ENCODE results near the gene SELENOM.

Gene SELENOM

GRCh38 chr22:31104869-31105268 is 2.5 kb downstream of the SELENOM start:
- peaks cover 9 to 30% (median 22%) of the 10 kb centered on the region in 10 experiments for H3K4me1 ChIP-seq
- 0 out of 22 replicates have a peak, but pooled peaks cover 0 to 4% (median 0%) of the 10 kb centered on the region in 11 experiments for H3K27me3 ChIP-seq
- H3K4me3 ChIP-seq, result no peak overlapping the region
- TF ChIP-seq Cebpa-rat (IDR thresholded peaks at IDR 0.05), result no peak
- no peaks in the 10 kb centered on the region for H3K9me3 ChIP-seq (replicated peaks in 1 of 11)
- H3K4me2 ChIP-seq, result no peak overlapping the region
- H3K9ac ChIP-seq, result no peak overlapping the region
- peaks cover 0 to 15% (median 0%) of the 10 kb centered on the region in 11 experiments; a peak in 4 of 22 replicates for H4K20me1 ChIP-seq
- peaks cover 6 to 54% (median 21%) of the 10 kb centered on the region in 11 experiments; a peak in 18 of 22 replicates for H3K36me3 ChIP-seq
- no peak overlapping the region for H3K27ac ChIP-seq

GRCh38 chr22:31103899-31104694 is 3.3 kb downstream of the SELENOM start:
- H4K20me1 ChIP-seq, result peaks cover 0 to 15% (median 0%) of the 10 kb centered on the region in 11 experiments; a peak in 4 of 22 replicates
- H3K27ac ChIP-seq, result no peak overlapping the region
- H3K4me1 ChIP-seq, result peaks cover 9 to 26% (median 18%) of the 10 kb centered on the region in 10 experiments
- no peak overlapping the region for H3K4me2 ChIP-seq
- 0 out of 22 replicates have a peak, but pooled peaks cover 0 to 4% (median 0%) of the 10 kb centered on the region in 11 experiments for H3K27me3 ChIP-seq
- no peak for TF ChIP-seq Cebpa-rat (IDR thresholded peaks at IDR 0.05)
- H3K4me3 ChIP-seq, result no peak overlapping the region
- no peaks in the 10 kb centered on the region for H3K9me3 ChIP-seq (replicated peaks in 1 of 11)
- H3K9ac ChIP-seq, result no peak overlapping the region
- peaks cover 14 to 62% (median 29%) of the 10 kb centered on the region in 11 experiments; a peak in 20 of 22 replicates for H3K36me3 ChIP-seq

GRCh38 chr22:31103111-31103510 is 4.3 kb downstream of the SELENOM start:
- Histone ChIP-seq H3K9ac (no peak overlapping the region), H3K4me1 (peaks cover 2 to 21% (median 13%) of the 10 kb centered on the region in 10 experiments), H3K36me3 (peaks cover 16 to 72% (median 37%) of the 10 kb centered on the region in 11 experiments; a peak in 21 of 22 replicates), H3K27ac (no peak overlapping the region), H3K9me3 (replicated peaks in 1 of 11) (no peaks in the 10 kb centered on the region), H3K4me2 (no peak overlapping the region), H3K27me3 (0 out of 22 replicates have a peak, but pooled peaks cover 0 to 4% (median 0%) of the 10 kb centered on the region in 11 experiments), H3K4me3 (no peak overlapping the region), H4K20me1 (peaks cover 0 to 15% (median 0%) of the 10 kb centered on the region in 11 experiments; a peak in 4 of 22 replicates)
- no peak for TF ChIP-seq Cebpa-rat (IDR thresholded peaks at IDR 0.05)

GRCh38 chr22:31102441-31103081 is 4.8 kb downstream of the SELENOM start:
- Histone ChIP-seq H3K4me1 (peaks cover 0 to 17% (median 8%) of the 10 kb centered on the region in 10 experiments; a peak in 11 of 20 replicates), H3K27me3 (0 out of 22 replicates have a peak, but pooled peaks cover 0 to 4% (median 0%) of the 10 kb centered on the region in 11 experiments), H3K4me2 (no peak overlapping the region), H3K9me3 (replicated peaks in 1 of 11) (no peaks in the 10 kb centered on the region), H3K9ac (no peak overlapping the region), H3K4me3 (no peak overlapping the region), H3K27ac (no peak overlapping the region), H3K36me3 (peaks cover 16 to 77% (median 43%) of the 10 kb centered on the region in 11 experiments; a peak in 21 of 22 replicates), H4K20me1 (peaks cover 0 to 15% (median 0%) of the 10 kb centered on the region in 11 experiments; a peak in 4 of 22 replicates)
- no peak for TF ChIP-seq Cebpa-rat (IDR thresholded peaks at IDR 0.05)

GRCh38 chr22:31100762-31101525 is 6.4 kb downstream of the SELENOM start:
- no peak for TF ChIP-seq Cebpa-rat (IDR thresholded peaks at IDR 0.05)
- H3K27me3 ChIP-seq, result no peaks in the 10 kb centered on the region
- H3K36me3 ChIP-seq, result peaks cover 29 to 93% (median 59%) of the 10 kb centered on the region in 11 experiments
- no peak overlapping the region for H3K9ac ChIP-seq
- H3K4me2 ChIP-seq, result no peak overlapping the region
- peaks cover 0 to 11% (median 1%) of the 10 kb centered on the region in 10 experiments; a peak in 5 of 20 replicates for H3K4me1 ChIP-seq
- no peak overlapping the region for H3K27ac ChIP-seq
- H3K4me3 ChIP-seq, result no peak overlapping the region
- H4K20me1 ChIP-seq, result peaks cover 0 to 19% (median 0%) of the 10 kb centered on the region in 11 experiments; a peak in 3 of 22 replicates
- no peaks in the 10 kb centered on the region for H3K9me3 ChIP-seq (replicated peaks in 1 of 11)

- H3K4me3 ChIP-seq, result no peak overlapping the region
- no peak overlapping the region for H3K9ac ChIP-seq
- peaks cover 38 to 96% (median 67%) of the 10 kb centered on the region in 11 experiments for H3K36me3 ChIP-seq
- no peaks in the 10 kb centered on the region for H3K27me3 ChIP-seq
- peaks cover 0 to 19% (median 0%) of the 10 kb centered on the region in 11 experiments; a peak in 2 of 22 replicates for H4K20me1 ChIP-seq
- H3K9me3 ChIP-seq (replicated peaks in 1 of 11), result no peaks in the 10 kb centered on the region
- TF ChIP-seq Cebpa-rat (IDR thresholded peaks at IDR 0.05), result no peak
- H3K4me1 ChIP-seq, result peaks cover 0 to 11% (median 1%) of the 10 kb centered on the region in 10 experiments; a peak in 5 of 20 replicates
- H3K27ac ChIP-seq, result no peak overlapping the region
- no peak overlapping the region for H3K4me2 ChIP-seq
Observed at GRCh38 chr22:31099841-31100761, 7.3 kb downstream of the SELENOM start.

- no peak overlapping the region; a peak in 1 of 22 replicates for H3K9ac ChIP-seq
- peaks cover 45 to 98% (median 71%) of the 10 kb centered on the region in 11 experiments for H3K36me3 ChIP-seq
- H3K27ac ChIP-seq, result no peak overlapping the region
- peaks cover 0 to 19% (median 0%) of the 10 kb centered on the region in 11 experiments; a peak in 3 of 22 replicates for H4K20me1 ChIP-seq
- H3K4me3 ChIP-seq, result no peak overlapping the region
- no peaks in the 10 kb centered on the region for H3K9me3 ChIP-seq (replicated peaks in 1 of 11)
- H3K4me2 ChIP-seq, result no peak overlapping the region
- TF ChIP-seq Cebpa-rat (IDR thresholded peaks at IDR 0.05), result no peak
- peaks cover 0 to 11% (median 1%) of the 10 kb centered on the region in 10 experiments; a peak in 5 of 20 replicates for H3K4me1 ChIP-seq
- no peaks in the 10 kb centered on the region for H3K27me3 ChIP-seq
Observed at GRCh38 chr22:31099386-31099785, 8.0 kb downstream of the SELENOM start.
